Measurements from ENCODE around the gene ZAP70.
"Not testable (repeated sequence)": the region's sequence is repeated elsewhere in the genome, so short reads cannot be mapped to it uniquely, and the experiment has no call there.

ZAP70 gene

DNA sequence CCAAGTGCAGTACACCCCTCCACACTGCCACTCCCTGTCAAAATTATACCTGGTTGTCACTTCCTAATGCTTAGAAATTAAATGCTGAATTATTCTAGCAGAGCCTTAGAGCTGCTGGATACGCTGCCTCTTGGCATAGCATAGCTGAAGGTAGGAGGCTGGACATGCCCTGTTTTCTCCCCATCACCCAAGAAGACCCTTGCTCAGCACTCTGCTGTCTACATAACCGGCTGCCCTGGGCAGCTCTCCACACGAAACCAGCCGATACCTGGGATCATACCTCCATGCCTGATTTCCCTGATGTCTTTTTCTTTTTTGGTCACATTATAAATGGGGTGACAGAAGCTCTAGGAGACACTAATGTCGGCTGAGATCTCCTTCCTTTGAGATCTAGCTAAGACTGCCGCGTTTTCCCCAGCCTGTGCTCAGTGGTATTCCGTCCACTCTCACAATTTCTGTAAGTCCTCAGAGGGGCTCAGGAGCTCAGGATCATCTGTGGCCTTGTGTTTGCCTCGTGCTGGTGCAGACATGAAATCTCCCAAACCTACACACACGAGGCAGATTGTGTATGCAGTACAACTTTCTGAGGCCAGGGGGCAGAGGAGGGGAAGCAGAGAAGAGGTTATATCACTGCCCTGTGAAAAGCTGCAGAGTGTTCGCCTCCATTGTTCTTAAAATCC is 13.5 kb upstream of the ZAP70 start:
- no peak for DNase-seq

DNA sequence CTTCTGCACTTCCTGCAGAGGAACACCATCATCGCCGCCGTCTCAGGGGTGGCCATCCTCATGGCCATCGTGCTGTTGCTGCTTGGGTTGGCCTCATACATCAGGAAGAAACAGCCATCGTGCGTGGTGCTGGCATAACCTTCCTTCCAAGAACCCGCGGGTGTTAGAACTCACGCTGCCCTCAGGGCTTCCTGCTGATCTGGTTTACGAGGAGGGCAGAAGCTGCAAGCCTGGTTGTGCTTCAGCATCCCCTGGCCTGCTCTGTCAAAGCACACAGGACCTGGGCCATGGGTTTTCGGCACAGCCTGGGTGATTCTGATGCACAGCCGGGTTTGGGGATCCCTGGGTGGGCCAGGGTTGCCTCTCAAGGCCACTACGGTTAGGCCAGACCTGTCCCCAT is 12.2 kb upstream of the ZAP70 start:
- DNase-seq, result no peak

DNA sequence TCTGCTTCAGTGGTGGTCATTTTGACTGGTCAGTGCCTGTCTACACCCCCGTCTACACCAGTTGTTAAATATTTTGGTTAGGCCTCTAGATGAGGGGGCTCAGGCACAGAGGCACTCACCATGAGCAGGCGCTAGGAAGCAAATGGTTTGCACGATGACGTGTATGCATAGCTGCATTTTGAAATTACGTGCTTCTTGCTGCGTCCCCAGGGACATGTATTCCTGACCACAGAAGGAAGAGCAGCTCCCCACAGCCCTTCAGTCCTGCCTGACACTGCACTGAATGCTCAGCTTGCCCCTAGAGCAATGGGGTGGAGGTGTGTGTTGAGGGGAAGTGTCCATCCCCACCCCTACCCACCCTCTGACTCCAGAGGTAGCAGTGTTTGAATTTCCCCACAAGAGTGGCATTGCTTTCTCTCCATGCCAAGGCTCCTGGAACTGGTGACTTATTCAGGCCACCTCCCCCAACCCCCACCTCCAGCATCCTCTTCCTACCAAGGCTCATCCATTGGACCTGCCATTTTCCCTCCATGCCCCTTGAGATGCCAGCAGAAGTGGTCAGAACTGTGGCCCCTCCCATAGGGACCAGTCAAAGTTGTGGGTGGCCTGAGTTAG is 11.4 kb upstream of the ZAP70 start:
- DNase-seq, result no peak

GRCh38 chr2:97702731-97703470 is 10.5 kb upstream of the ZAP70 start:
- no peak for DNase-seq

GRCh38 chr2:97703741-97704140 is 9.6 kb upstream of the ZAP70 start:
- DNase-seq, result no peak

- no peak for DNase-seq
Observed at GRCh38 chr2:97704989-97705388, 8.4 kb upstream of the ZAP70 start.

- DNase-seq, result no peak
Observed at GRCh38 chr2:97706112-97706511, 7.3 kb upstream of the ZAP70 start.

GRCh38 chr2:97706708-97707345 is 6.5 kb upstream of the ZAP70 start:
- no peak for DNase-seq

DNA sequence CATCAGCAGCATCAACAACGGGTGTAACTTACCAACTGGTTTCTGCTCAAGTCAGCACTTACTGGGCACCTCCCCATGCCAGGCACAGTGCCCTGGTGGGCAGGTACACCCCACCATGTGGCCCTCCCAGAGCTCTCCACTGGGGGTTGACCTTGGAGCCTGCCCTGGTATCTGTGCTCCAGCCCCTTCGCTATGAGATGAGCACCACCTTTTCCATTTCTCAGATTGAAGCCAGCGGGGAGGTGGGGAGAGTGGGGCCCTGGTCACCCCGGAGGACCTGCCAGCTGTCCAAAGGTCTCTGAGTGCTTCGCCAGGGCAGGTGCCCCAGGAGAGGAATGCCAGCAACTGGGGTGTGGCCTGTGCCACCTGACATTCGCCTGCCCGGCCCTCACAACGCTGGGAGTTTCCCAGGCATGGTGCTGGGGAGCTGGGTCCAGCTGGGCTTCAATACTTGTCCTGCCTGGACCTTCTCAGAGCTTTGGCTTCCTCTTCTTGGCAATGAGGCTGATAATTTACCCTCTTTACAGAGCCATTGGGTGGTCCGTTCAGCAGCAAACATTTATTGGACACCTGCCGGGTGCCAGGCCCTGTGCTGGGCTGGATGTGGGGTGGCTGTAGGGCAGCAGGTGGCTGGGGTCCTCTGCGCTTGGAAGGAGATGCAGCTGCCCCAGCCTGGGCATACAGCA is 5.9 kb upstream of the ZAP70 start:
- no peak for DNase-seq

DNA sequence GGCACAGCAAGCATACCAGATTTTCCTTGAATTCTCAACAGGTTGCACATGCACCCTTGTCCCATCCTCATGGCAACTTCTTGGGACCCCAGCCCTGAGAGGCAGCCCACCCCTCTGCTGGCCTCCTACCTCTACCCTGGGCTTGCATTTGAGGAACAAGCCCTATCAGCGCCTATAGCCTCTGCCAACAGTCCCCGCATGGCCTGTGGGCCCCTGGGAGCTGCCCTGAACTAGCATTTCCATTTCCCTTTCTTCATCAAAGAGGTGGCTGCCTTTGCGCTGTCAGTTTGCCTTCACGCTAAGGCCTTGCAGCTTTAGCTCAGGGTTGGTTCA is 5.4 kb upstream of the ZAP70 start:
- DNase-seq, result no peak

- DNase-seq, result no peak
Observed at GRCh38 chr2:97708608-97709007, 4.8 kb upstream of the ZAP70 start.

- no peak for DNase-seq
Observed at GRCh38 chr2:97711394-97711711, 2.0 kb upstream of the ZAP70 start.

DNA sequence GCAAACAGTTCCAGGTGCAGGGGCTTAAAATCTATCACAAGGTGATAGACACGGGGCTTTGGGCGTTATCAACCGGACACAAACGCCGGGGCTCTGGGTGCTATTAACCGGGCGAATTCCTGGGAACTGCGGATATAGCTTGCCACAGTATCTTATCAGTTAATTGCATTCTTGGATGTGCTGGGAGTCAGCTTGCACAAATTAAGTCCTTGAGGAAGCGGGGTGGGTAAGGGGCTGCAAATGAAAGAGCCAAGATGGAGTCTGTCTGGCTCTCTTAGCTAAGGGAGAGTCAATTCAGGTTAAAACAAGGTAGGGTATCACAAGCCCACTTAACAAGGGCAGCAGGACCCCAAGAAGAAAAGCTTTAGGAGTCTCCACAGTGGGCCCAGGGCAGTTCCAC is 1.2 kb upstream of the ZAP70 start:
- not testable (repeated sequence) for DNase-seq

DNA sequence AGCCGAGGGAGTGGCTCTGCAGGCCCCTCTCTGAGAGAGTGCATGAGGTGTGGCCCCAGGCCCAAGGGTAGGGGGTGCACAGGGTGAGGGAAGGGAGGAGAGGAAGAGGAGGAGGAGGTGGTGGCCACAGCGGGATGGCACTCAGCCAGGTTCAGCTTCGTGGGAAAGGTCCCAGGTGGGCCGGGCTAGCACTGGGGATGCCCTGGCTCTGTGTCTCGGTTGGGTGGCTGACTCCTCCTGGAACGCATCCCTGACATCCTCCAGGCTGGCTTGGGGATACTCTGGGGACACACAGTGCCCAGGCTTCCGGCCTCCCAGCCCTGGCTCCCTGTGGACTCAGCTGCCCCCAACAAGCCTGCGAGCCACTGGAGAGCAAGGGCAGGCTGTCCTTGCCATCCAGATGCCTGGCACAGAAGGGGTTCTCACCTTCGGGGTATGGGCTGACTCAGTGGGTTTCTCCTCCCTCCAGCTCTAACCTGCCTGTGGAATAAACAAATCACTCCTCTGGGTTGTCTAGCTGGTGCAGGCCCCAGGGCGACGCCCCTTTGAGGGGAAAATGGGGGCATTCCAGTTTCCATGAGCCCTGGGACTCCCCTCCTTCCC is 582 bp upstream of the ZAP70 start:
- peak; percentile 52 for DNase-seq

GRCh38 chr2:97714084-97714949 is 941 bp downstream of the ZAP70 start:
- no peak for DNase-seq

DNA sequence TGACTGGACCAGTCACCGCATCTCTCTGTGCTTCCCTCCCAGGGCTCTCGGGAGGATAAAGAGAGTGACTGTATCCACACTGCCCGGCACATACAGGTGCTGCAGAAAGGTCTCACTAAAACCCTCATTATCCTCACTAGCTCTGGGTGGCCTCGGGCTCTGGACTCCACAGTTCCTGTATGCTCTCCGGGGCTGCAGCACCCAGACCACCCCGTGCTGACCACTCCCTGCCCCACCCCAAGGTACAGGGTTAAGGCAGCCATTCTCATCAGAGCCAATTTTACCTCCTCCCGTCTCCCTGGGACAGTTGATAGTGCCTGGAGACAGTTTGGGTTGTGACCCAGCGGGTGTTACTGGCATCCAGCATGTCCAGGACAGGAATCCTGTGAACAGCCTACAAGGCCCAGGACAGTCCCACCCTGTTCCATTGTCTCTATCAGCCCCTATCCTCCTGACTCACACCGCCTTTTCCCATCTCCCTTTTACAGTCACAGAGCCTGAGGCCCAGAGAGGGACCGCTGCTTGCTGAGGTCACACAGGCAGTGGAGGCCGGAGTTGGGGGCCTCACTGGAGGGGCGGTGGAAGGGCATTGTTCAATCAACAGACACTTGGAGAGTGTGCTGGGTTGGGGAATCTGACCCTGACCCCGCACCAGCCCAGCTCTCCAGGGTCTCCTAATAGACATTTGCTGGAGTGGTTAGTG is 1.7 kb downstream of the ZAP70 start:
- no peak for DNase-seq

DNA sequence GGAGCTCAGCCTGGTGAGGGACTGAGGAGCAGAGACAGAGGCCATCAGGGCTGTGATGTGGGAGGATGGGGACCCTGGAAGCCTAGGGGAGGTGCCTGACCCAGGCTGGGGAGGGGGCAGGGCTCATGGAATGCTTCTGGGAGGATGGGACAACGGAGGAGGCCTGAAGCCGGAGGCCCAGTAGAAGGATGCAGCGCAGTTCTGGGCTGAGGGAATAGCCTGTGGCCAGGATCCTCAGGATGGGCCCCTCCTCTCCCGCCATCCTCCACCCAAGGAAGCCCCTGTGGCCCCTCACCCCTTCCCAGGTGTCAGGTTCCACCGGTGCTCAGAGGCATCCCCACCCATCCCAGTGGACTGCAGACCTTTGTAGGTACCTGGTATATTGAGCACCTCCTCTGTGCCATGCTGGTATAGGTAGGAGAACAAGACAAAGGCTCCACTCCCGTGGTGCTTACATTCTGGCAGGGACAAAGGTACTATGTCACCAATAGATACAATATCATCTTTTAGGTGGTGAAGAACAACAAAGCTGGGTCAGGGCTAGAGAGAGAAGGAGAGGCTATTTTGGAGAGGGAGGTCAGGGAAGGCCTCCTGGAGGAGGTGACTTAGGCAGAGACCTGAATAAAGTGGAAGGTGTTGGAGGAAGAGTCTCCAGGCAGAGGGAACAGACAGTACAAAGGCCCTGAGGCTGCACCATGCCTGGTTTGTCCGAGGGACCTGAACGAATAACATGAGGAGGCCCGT is 2.7 kb downstream of the ZAP70 start:
- no peak for DNase-seq

GRCh38 chr2:97716695-97717612 is 3.6 kb downstream of the ZAP70 start:
- no peak for DNase-seq

DNA sequence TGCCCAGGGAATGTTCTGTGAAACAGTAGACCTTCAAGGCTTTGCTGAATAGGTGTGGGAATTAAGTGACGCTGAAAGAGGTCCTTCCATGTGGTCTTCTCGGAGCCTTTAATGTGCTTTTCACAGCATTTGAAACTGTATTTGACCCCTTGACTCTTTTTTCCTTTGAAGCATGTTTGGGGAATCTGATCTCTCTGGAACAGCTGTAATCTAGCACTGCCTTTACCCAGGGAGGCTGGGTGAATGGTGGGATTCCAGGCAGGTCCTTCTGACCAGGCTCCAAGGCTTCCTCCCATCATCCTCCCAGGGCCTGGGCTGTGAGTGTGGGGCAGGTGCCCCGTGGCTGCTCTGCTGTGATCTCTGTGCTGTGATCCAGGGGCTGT is 4.2 kb downstream of the ZAP70 start:
- no peak for DNase-seq

Measured in activated CD4-positive, alpha-beta T cell treated with anti-CD3 and anti-CD28 coated beads for 1 hour (primary cell).